ENCODE measurements around the gene OBP2A. TPM values are rescaled to one million over a fixed set of nuclear protein-coding genes. Genes with fewer than 3 reads are reported as not detected.

Gene OBP2A
- total RNA-seq, 1 experiment from 2014 or later: not detected

- no peak overlapping the region for H3K56ac ChIP-seq (ENCODE audit: insufficient read length, low read depth, low read length)
- WGBS (ENCODE audit: extremely low coverage, insufficient read length, low lambda C conversion rate): no CpG with 5 or more reads among the region's 4 CpGs
- H4K20me1 ChIP-seq (ENCODE audit: control insufficient read depth, insufficient read depth, insufficient read length): no peaks in the 10 kb centered on the region
- no peak overlapping the region for H2AK5ac ChIP-seq (ENCODE audit: insufficient read length, low read length)
- H4K5ac ChIP-seq (ENCODE audit: insufficient read length, low read depth, low read length): no peak overlapping the region
- no peak overlapping the region for H2BK15ac ChIP-seq (ENCODE audit: low read depth, low read length)
- peaks cover 5 to 11% of the 10 kb centered on the region in 2 experiments; a peak in 2 of 4 replicates for H3K4me1 Mint-ChIP-seq
- H2AFZ ChIP-seq (ENCODE audit: low read length): no peak overlapping the region
- no peaks in the 10 kb centered on the region; the same call in 1 of the 2 replicates for H3K4me1 ChIP-seq (ENCODE audit: insufficient read depth, low read length)
- no peak overlapping the region for H3K4me2 ChIP-seq (ENCODE audit: insufficient read depth, insufficient read length, low read length)
- no peak overlapping the region for H3K18ac ChIP-seq (ENCODE audit: insufficient read length, low read depth, low read length)
- H3K4ac ChIP-seq (ENCODE audit: low read depth, low read length): no peak overlapping the region
- no peak overlapping the region for H4K91ac ChIP-seq (ENCODE audit: insufficient read length, low read depth, low read length)
- TF ChIP-seq, protein P1, sequence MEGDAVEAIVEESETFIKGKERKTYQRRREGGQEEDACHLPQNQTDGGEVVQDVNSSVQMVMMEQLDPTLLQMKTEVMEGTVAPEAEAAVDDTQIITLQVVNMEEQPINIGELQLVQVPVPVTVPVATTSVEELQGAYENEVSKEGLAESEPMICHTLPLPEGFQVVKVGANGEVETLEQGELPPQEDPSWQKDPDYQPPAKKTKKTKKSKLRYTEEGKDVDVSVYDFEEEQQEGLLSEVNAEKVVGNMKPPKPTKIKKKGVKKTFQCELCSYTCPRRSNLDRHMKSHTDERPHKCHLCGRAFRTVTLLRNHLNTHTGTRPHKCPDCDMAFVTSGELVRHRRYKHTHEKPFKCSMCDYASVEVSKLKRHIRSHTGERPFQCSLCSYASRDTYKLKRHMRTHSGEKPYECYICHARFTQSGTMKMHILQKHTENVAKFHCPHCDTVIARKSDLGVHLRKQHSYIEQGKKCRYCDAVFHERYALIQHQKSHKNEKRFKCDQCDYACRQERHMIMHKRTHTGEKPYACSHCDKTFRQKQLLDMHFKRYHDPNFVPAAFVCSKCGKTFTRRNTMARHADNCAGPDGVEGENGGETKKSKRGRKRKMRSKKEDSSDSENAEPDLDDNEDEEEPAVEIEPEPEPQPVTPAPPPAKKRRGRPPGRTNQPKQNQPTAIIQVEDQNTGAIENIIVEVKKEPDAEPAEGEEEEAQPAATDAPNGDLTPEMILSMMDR (conservative IDR thresholded peaks at IDR 0.05): no peak
- H3K27ac Mint-ChIP-seq: no peak overlapping the region; a peak in 1 of 7 replicates
- no peak overlapping the region for H3T11ph ChIP-seq (ENCODE audit: low read length)
- no peak overlapping the region for H3K27ac ChIP-seq (ENCODE audit: insufficient read length, low read depth, low read length)
- no peaks in the 10 kb centered on the region for H3K9me3 ChIP-seq (ENCODE audit: control insufficient read depth, low read depth, low read length)
- no peaks in the 10 kb centered on the region for H3K23me2 ChIP-seq (ENCODE audit: insufficient read length, low read depth, low read length, poor library complexity, severe bottlenecking)
- no peak overlapping the region for H3K23ac ChIP-seq (ENCODE audit: insufficient read length, low read depth, low read length)
- peaks cover 7% of the 10 kb centered on the region; the same call in 1 of the 2 replicates for H3K27me3 Mint-ChIP-seq (ENCODE audit: low read depth)
- no peak overlapping the region for H2BK5ac ChIP-seq (ENCODE audit: insufficient read length, low read length)
- peaks cover 0 to 3% of the 10 kb centered on the region in 2 experiments; a peak in 1 of 5 replicates for H3K9me3 Mint-ChIP-seq
- no peaks in the 10 kb centered on the region for H3K36me3 Mint-ChIP-seq (ENCODE audit: insufficient read depth in 1 of 3, low read depth in 3 of 3)
- no peak overlapping the region for H4K8ac ChIP-seq (replicated peaks; ENCODE audit: insufficient read length, low read depth, low read length)
- no peak overlapping the region for H2BK20ac ChIP-seq (ENCODE audit: low read depth, low read length, poor library complexity, severe bottlenecking)
- H3K27me3 ChIP-seq (ENCODE audit: insufficient read depth, low read length): no peaks in the 10 kb centered on the region
- H2BK120ac ChIP-seq (ENCODE audit: low read depth, low read length, poor library complexity, severe bottlenecking): no peak overlapping the region
- DNase-seq: no peak
- no peak overlapping the region for H3K4me3 Mint-ChIP-seq
- H2BK12ac ChIP-seq (ENCODE audit: insufficient read length, low read depth, low read length): no peak overlapping the region
- H3K14ac ChIP-seq (ENCODE audit: insufficient read depth, low read length): no peak overlapping the region
- no peaks in the 10 kb centered on the region for H3K79me1 ChIP-seq (ENCODE audit: insufficient read depth, low read depth, low read length, poor library complexity, severe bottlenecking)
- no peaks in the 10 kb centered on the region for H3K79me2 ChIP-seq (ENCODE audit: insufficient read depth, low read length)
- no peak overlapping the region for H3K9ac ChIP-seq (ENCODE audit: extremely low read depth, insufficient read length, low read length)
Observed at GRCh38 chr9:135554718-135555117, 8.8 kb downstream of the OBP2A start.
